DMS153 treated with DMSO at 0.1 percent for 48 hours (cell line): Measurements from ENCODE around the gene CD248.
"Not testable (repeated sequence)": the region's sequence is repeated elsewhere in the genome, so short reads cannot be mapped to it uniquely, and the experiment has no call there.

ENCODE experiments used
- DNase-seq: peaks from one replicate; lab custom pipeline; 2025; ENCODE audit not compliant: unreplicated experiment; lab: John Stamatoyannopoulos, UW

Gene CD248

GRCh38 chr11:66277064-66277463 lies 39.8 kb downstream of the CD248 start:
- DNase-seq = not testable (repeated sequence)

- not testable (repeated sequence) for DNase-seq
Observed at GRCh38 chr11:66276619-66277018, 40.2 kb downstream of the CD248 start.

- DNase-seq = no peak
Observed at GRCh38 chr11:66275984-66276612, 40.7 kb downstream of the CD248 start.

GRCh38 chr11:66275396-66275795 lies 41.4 kb downstream of the CD248 start:
- DNase-seq = no peak

- no peak for DNase-seq
Observed at GRCh38 chr11:66274219-66274618, 42.6 kb downstream of the CD248 start.

GRCh38 chr11:66272596-66272995 lies 44.2 kb downstream of the CD248 start:
- DNase-seq = no peak

GRCh38 chr11:66271816-66272215 lies 45.0 kb downstream of the CD248 start:
- no peak for DNase-seq

GRCh38 chr11:66268952-66269905 lies 47.6 kb downstream of the CD248 start:
- DNase-seq = no peak

GRCh38 chr11:66268244-66268951 lies 48.4 kb downstream of the CD248 start, which contains the start of gene RAB1B:
Gene RAB1B (plus strand): TSS chr11:66268639. CDS start chr11:66268680, 41 bp downstream.
- peak; percentile 97 for DNase-seq

- DNase-seq = peak; percentile 44
Observed at GRCh38 chr11:66267379-66268243, 49.2 kb downstream of the CD248 start.

GRCh38 chr11:66267039-66267378 lies 49.8 kb downstream of the CD248 start:
- no peak for DNase-seq

- no peak for DNase-seq
Observed at GRCh38 chr11:66266378-66267038, 50.3 kb downstream of the CD248 start.

GRCh38 chr11:66265531-66266377 lies 51.1 kb downstream of the CD248 start:
- DNase-seq = no peak

- DNase-seq = no peak
Observed at GRCh38 chr11:66264914-66265313, 51.9 kb downstream of the CD248 start.
